Adrenal gland (tissue), 5 donors: ENCODE data around the gene ACOX2.

Experiments used
- POLR2A ChIP-seq, 2 donors: fragments of 450-650 bp; IDR thresholded peaks; one replicate each; pipeline ENCODE4 v1.6.1; 2017; ENCODE audit warnings: antibody characterized with exemption in 2 of 2, mild to moderate bottlenecking in 2 of 2, moderate library complexity in 1 of 2
- TF ChIP-seq, protein P1 (sequence below), 6 experiments: fragments of 450-650 bp in 4 of 6; fragments of 200-600 bp in 2 of 6; sonication (generic) in 1 of 6; IDR thresholded peaks; 1 replicate in 5 of 6; 2 replicates in 1 of 6; pipeline versions ENCODE4 v1.5.1 to v1.8.0; 2016 to 2021; ENCODE audit warnings: antibody characterized with exemption in 6 of 6, mild to moderate bottlenecking in 2 of 6, moderate library complexity in 1 of 6
- donor health status: DM: no; HTN: no; CAD: no.

DNA sequence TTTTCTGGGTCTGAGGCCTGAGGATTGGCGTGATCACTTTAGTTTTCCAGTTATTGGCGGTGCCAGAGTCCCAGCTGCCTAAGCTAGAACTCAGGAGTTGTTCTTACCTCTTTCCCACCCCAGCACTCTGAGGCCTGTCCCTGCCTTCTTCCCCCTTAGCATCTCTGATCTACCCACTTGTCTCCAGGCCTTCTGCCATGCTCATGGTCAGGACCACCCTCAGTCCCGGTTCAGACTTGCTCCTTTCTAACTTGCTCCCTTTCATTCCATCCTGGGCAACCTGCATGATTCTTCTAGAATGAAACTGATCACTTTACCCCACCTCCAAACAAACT lies 15.7 kb downstream of the ACOX2 start:
- TF ChIP-seq, protein P1, sequence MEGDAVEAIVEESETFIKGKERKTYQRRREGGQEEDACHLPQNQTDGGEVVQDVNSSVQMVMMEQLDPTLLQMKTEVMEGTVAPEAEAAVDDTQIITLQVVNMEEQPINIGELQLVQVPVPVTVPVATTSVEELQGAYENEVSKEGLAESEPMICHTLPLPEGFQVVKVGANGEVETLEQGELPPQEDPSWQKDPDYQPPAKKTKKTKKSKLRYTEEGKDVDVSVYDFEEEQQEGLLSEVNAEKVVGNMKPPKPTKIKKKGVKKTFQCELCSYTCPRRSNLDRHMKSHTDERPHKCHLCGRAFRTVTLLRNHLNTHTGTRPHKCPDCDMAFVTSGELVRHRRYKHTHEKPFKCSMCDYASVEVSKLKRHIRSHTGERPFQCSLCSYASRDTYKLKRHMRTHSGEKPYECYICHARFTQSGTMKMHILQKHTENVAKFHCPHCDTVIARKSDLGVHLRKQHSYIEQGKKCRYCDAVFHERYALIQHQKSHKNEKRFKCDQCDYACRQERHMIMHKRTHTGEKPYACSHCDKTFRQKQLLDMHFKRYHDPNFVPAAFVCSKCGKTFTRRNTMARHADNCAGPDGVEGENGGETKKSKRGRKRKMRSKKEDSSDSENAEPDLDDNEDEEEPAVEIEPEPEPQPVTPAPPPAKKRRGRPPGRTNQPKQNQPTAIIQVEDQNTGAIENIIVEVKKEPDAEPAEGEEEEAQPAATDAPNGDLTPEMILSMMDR (IDR thresholded peaks at IDR 0.05), result no peak
- no peak for TF ChIP-seq POLR2A (IDR thresholded peaks at IDR 0.05)
